GM19468 (cell line): ENCODE measurements around the gene KCNMA1.
"Not testable (repeated sequence)": the region's sequence is repeated elsewhere in the genome, so short reads cannot be mapped to it uniquely, and the experiment has no call there.

Experiments
- ATAC-seq: cut with Tn5 transposase; IDR thresholded peaks from one replicate; pipeline ENCODE4 v1.9.1; 2021; ENCODE audit warnings: mild to moderate bottlenecking, moderate library complexity, moderate number of reproducible peaks; ENCODE audit not compliant: unreplicated experiment; ENCODE audit errors: extremely low read depth

The KCNMA1 gene

DNA sequence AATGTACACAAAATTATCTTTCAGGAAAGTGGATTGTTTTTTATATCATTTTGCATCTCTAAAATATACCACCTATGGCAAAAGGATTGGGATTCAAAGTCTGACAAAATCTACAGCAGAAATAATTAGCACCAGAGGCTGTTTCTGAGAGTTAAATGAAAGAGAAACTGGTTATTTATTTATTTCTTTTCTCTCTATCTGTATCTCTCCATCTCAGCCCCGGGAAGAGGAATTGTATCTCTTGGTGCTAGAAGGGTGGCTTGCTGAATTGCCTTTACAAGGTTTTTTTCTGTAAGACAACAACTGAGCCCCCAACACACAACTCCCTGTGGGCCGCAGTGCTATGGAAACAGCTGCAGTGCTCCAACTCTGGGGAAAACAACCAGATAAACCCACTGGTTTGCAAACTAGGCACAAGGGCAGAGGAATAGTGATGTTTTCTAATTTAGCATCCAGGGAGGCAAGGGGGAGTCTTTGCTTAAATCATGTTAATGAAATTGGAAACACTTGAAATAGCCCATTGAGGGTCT lies 249.0 kb downstream of the KCNMA1 start:
- no peak for ATAC-seq

DNA sequence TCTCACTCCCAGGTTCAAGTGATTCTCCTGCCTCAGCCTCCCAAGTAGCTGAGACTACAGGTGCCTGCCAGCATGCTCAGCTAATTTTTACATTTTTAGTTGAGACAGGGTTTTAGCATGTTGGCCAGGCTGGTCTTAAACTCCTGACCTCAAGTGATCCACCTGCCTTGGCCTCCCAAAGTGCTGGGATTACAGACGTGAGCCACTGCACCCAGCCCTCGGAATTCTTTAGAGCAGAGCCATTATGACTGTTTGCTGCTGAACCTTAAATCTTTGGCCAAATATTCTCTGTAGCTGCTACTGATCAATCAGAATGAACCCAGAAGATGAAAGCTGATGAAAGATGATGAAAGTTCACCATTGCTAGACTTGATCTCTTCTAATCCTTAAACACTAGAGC lies 249.9 kb downstream of the KCNMA1 start:
- ATAC-seq = not testable (repeated sequence)

DNA sequence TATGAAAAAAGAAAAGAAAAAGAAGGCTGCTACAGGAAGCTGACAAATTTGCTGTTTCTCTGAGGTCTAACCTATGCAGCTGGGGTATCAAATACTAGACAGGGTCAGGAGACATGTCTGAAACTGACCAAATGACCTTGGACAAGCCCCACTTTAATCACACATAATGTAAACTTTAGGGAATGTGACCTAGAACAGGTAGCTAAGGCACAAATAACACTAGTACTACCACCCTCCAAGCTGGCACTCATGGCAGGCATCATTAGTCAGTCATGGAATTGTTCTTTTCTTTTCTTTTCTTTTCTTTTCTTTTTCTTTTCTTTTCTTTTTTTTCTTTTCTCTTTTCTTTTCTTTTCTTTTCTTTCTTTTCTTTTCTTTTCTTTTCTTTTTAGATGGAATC lies 250.4 kb downstream of the KCNMA1 start:
- no peak for ATAC-seq

DNA sequence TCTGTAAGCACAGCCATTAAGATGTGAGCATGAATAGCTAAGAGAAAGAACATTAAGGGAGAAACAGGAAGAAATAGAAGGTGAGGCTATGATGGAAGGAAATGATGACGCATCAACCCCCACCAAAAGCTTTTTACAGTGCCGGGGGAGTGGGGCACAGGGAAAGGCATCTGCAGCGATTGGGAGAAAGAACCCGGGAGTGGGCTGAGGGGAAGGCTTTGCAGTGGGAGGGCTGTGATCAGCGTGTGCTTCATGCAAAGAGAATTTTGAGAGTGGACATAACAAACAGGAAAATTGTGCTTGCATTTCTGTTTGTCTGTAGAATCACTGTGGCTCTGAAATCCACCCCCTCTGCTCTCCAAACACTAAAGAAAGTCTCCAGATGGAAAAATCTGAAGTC lies 250.8 kb downstream of the KCNMA1 start:
- ATAC-seq = no peak

DNA sequence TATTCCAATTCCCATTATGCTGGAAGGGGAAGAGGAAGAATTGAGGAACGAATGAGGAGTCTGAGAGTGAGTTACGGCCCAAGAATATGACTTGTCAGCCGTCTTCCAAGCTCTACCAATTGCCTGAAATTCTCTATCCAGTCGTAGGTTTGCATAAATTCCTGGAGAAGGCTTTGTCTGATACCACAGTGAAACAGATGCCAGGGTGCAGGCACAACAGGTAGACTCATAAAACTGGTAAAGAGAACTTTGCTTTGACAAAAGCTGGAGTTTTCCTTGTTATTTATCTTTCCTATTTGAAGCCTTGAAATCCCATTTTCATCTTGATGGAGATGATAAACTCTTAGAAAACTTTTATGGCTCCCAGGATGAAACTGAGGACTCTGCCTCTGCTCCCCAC lies 251.2 kb downstream of the KCNMA1 start:
- ATAC-seq = no peak

- no peak for ATAC-seq
Observed at GRCh38 chr10:77385315-77385714, 252.3 kb downstream of the KCNMA1 start.

GRCh38 chr10:77383861-77384553 lies 253.6 kb downstream of the KCNMA1 start:
- ATAC-seq = no peak

GRCh38 chr10:77381750-77382149 lies 255.9 kb downstream of the KCNMA1 start:
- ATAC-seq = no peak

- no peak for ATAC-seq
Observed at GRCh38 chr10:77380723-77381122, 256.9 kb downstream of the KCNMA1 start.

DNA sequence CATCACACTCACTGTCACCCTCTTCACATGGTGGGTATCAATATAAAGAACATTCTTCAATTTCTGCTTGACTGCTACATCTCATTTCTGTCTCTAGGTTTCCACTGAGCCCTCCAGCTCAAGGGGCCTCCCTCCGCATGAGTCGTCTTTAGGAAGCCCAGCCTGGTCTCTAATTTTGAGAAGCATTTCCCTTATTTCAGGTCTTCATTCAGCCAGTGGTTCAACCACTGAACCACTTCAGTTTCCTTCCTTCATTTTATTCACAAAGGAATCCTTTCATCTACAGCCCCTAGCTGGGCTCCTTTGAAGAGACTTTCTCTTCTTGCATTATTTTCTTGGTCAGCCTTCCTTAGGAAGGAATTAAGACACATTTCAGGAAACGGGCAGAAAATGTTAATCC lies 257.4 kb downstream of the KCNMA1 start:
- no peak for ATAC-seq

GRCh38 chr10:77378366-77379349 lies 258.9 kb downstream of the KCNMA1 start:
- no peak for ATAC-seq

GRCh38 chr10:77377678-77378352 lies 259.8 kb downstream of the KCNMA1 start:
- no peak for ATAC-seq

DNA sequence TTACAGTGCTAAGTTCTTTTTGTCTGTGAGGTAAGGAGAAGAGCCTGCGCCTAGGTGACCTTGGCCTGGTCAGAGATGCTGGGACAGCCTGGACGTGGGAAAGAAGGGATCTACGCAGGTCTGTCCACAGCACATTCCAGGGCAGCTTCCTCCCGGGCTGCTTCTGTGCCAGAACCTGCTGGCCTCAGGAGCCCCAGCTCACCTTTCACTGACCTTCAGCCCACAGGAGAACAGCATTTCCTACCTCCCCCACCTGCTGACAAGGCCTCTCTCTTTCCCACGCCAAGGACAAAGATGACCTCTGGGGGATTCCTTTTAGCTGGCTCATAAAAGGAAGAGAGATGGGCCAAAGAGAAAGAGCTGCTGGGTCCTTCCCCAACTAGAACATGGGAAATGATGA lies 260.6 kb downstream of the KCNMA1 start:
- no peak for ATAC-seq

DNA sequence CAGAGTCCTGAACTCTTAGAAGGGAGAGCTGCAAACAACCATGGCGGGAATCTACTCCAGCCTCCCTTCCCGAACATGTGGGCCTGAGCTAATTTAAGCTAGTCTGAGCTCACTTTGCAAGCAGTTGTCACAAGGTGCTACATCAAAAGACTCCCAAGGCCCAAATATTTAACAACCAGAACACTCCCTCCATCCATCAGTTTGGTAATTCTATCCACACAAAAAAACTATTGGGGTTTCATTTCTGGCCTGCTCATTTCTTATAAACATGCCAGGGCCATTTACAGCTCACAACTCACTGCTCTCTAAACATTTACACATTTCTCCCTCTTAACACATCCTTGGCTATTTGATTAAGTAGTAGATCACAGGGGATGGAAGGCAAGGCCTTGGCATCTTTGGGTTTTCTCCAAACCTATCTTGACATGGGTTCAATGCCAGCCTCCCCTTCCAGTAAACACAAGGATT lies 263.4 kb downstream of the KCNMA1 start:
- ATAC-seq = no peak

DNA sequence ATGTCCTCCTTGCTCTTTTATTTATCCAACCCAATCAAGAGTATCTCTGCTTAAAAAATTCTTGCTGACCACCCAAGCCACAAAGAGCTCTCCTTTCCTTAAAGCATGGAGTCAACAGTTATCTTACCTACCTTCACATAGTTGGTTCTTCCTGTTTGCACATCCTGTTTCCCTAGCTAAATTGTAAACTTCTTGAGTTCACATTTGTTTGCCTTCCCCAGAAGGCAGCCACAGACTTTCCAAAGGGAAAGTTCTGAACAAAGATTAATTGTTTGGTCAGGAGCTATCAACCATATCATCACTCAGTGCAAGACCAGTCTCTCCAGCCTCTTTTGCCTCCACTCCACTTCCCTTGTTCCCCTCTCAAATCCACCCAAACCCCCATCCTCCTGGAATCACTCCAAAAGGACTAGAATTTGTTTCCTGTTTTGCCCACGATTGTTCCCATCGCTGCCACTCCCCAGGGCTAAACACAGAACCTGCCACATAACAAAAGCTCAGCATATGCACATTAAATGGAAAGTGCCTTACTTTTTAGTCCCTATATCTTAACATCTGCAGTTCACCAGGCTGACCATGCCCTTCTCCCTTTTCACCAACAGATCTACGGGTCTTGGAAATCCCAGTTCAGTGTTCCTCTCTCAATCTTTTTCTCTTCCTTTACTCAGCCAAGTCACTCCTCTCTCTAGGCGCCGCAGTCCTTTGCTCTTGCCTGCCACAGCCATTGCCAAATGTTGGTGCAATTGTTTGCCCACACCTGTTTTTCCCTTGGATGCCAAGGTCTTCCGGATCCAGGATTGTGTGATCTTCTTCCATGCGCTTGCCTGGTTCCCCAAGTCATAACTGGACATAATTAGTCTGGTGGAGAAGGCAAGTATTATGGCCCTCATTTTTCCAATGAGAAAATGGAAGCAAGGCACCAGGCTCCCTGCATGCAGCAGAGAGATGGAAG lies 265.5 kb downstream of the KCNMA1 start:
- ATAC-seq = no peak

- ATAC-seq = no peak
Observed at GRCh38 chr10:77371421-77371820, 266.2 kb downstream of the KCNMA1 start.

DNA sequence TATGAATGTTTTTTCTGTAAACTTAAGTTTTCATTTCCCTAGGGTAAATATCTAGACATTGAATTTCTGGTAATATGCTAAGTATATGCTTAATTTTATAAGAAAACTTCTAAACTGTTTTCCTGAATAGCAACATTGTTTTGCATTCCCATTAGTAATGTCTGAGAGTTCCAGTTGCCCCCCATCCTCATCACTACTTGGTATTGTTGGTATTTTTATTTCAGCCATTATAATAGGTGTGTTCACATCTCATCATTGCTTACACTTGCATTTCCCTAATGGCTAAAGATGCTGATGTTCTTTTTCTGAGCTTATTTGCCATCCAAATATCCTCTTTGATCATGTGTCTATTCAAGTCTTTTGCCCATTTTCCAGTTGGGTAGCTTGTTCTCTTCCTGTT lies 269.6 kb downstream of the KCNMA1 start:
- ATAC-seq = no peak

- ATAC-seq = no peak
Observed at GRCh38 chr10:77363210-77363609, 274.4 kb downstream of the KCNMA1 start.

DNA sequence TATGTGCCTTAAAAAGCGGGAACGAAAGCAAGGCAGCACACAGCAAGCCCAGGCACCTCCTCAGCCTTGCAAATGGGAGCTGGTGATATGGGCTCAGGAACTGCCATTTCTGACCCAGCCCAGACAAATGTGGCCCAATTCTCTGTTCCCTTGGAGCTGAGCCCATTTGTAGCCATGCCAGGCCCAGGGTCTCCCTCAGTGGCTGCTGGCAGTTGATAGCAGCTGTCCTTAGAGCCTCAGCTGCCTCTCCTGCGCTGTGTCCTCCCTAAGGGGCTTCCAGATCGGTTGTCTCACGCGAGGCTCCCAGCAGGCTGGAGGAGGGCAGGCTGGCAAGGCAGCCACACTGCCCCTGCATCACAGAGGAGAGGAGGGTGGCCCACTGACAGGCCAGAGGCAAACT lies 275.8 kb downstream of the KCNMA1 start:
- no peak for ATAC-seq
